Activated T-helper 1 cell treated with anti-CD3 and anti-CD28 coated beads, Interleukin-12 subunit alpha, Interleukin-12 subunit beta, Interleukin-2, Interleukin-4 antibody, amounts not matched to agents 30 ng/mL and 10 ng/mL and 1 ng/mL, durations not matched to agents 14 hours and 24 hours and 36 hours (primary cell): ENCODE data around the gene PLCD1. TPM values are rescaled to one million over a fixed set of nuclear protein-coding genes. Genes with fewer than 3 reads are reported as not detected.
A peak's percentile ranks its signal among the peaks of the same experiment; 100 is the strongest.
"Not testable (repeated sequence)": the region's sequence is repeated elsewhere in the genome, so short reads cannot be mapped to it uniquely, and the experiment has no call there.

Experiments
- DNase-seq: peaks from one replicate; pipeline ENCODE4 v3.0.0; 2021; ENCODE audit warnings: low spot score
- H3K27ac Mint-ChIP-seq: one replicate; pipeline ENCODE4 v1.8.0; 2021; ENCODE audit warnings: mild to moderate bottlenecking, mixed read lengths
- H3K27me3 Mint-ChIP-seq: one replicate; pipeline ENCODE4 v1.8.0; 2022; ENCODE audit warnings: mild to moderate bottlenecking, moderate library complexity, mixed read lengths; ENCODE audit not compliant: insufficient read depth
- H3K36me3 Mint-ChIP-seq: one replicate; pipeline ENCODE4 v1.8.0; 2021; ENCODE audit warnings: low read depth, mixed read lengths
- H3K4me1 Mint-ChIP-seq: one replicate; pipeline ENCODE4 v1.8.0; 2021; ENCODE audit warnings: low read depth, mixed read lengths
- H3K4me3 Mint-ChIP-seq: one replicate; pipeline ENCODE4 v1.8.0; 2021; ENCODE audit warnings: mild to moderate bottlenecking, moderate library complexity, mixed read lengths
- H3K9me3 Mint-ChIP-seq: one replicate; pipeline ENCODE4 v1.8.0; 2021; ENCODE audit warnings: mixed read lengths
- intact Hi-C: fragments of 100-400 bp; cut with micrococcal nuclease; formaldehyde crosslinking; loops from one replicate; pipeline ENCODE4 v1.15.1; 2024
- total RNA-seq: library from RNA; stranded (reverse); gene quantifications from 2 replicates; pipeline ENCODE4 v1.2.3, GENCODE V29; 2022

Gene PLCD1
- 3.9 and 4.3 TPM in 2 replicates for total RNA-seq

DNA sequence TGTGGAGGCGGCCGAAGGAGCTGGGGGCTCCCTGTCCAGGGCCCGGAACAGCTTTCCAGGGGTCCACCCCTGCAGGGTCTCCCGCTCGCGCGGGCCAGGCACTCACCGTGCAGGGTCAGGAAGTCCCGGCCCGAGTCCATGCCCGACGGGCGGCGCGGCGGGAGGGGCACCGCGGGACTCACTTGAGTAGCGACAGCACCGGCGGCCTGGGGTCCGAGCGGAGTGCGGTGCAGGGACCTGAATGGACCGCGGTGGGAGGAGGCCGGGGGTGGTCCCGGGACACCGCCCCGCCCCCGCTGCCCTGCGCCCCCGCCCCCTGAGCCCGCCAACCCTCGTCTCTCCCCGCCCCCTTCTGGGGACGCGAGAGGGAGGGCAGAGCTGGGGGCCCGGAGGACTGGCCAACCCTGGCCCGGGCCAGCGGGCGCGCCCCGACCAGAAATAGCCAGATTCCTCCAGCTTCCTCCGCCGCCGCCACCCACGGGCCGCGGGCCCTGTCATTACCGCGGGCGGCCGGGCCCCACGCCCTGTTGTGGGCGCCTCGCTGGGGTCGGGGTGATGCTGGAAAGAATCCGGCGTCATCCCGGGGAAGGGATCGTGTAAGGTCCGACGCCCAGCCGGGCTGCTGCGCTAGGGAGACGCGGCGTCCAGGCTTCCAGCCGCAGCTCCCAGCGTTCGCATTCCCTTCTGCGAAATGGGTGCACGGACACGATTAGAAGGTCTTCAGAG lies at the start of gene PLCD1:
TSS of gene PLCD1 (minus strand) at position 243 of the 726 bp plus-strand sequence. CDS start at position 140, 103 bp downstream.
- Mint-ChIP-seq H3K4me3 (peak within 1 kb of the TSS; percentile 69), H3K27me3 (peaks cover 30% of the 10 kb centered on the region), H3K36me3 (no peaks in the 10 kb centered on the region), H3K27ac (peak within 1 kb of the TSS; percentile 59), H3K9me3 (no peaks in the 10 kb centered on the region), H3K4me1 (peaks cover 32% of the 10 kb centered on the region)
- peak; percentile 31 for DNase-seq
- intact Hi-C loops, result loop anchor here (1.0 to 10.0 kb wide), 2 partner anchors 9 to 1115 kb away; no protein-coding TSS in a partner anchor

DNA sequence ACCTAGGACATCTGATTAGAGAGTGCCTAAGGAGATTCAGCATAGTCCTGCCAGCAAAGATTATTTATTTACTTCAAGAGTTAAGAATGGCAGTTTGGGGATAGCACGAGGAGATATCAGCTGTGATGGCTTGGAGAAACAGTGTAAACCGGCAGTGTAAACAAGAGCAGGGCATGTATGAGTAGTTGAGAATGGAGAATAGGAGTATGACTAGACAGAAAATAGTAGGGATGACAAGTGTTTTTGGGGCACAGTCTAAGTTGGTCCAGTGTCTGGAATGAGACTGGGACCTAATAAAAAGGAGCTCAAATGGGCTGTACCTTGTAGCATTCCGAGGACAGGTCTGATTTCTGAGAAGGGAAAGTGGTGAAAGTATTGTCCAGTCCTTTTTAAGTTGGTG lies 47.6 kb upstream of the PLCD1 start:
- H3K36me3 Mint-ChIP-seq, H3K4me3 Mint-ChIP-seq, H3K27me3 Mint-ChIP-seq, DNase-seq, H3K27ac Mint-ChIP-seq, H3K9me3 Mint-ChIP-seq, intact Hi-C loops, H3K4me1 Mint-ChIP-seq: not testable (repeated sequence)

DNA sequence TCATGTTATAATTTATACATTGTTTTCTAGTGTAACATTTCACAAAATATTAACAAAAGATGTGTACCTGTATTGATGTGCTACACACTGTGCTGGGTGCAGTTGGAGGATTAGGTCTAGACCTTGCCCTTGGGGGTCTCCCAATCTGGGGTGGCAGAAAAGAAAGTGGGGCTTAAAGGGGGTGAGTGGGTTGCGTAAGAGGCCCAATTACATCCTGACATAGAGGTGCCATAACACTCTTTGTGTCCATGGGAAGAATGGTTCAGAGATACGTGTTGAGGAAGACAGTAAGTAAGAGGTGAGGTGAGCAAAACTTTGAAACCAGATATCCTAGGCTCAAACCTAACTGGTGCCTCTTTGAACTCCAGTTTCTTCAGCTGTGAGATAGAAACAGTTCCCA lies 40.6 kb upstream of the PLCD1 start:
- Mint-ChIP-seq H3K27me3 (no peaks in the 10 kb centered on the region), H3K36me3 (no peaks in the 10 kb centered on the region), H3K9me3 (no peaks in the 10 kb centered on the region), H3K4me3 (no peak overlapping the region), H3K4me1 (no peaks in the 10 kb centered on the region), H3K27ac (no peak overlapping the region)
- intact Hi-C loops, result no loop called here
- no peak for DNase-seq

DNA sequence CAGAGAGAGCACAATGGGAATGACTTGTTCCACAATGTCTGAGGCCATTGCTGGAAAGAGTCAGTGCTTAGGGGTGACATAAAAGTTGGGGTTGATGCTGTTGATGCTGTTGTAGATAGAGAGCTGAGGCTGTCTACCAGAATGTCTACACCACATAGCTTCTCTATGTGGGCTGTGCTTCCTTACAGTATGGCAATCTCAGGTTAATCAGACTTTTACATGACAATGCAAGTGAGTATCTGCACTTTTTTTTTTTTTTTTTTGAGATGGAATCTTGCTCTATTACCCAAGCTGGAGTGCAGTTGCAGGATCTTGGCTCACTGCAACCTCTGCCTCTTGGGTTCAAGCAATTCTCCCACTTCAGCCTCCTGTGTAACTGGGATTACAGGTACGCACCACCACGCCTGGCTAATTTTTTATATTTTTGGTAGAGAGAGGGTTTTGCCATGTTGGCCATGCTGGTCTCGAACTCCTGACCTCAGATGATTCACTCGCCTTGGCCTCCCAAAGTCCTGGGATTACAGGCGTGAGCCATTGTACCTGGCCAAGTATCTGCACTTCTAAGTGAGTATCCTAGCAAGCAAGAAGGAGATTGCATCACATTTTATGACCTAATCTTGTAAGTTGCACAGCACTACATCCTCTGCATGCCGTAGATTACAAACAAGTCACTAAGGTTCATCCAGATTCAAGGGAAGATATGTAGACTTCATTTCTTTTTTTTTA lies 38.2 kb upstream of the PLCD1 start:
- Mint-ChIP-seq H3K36me3 (no peaks in the 10 kb centered on the region), H3K9me3 (no peaks in the 10 kb centered on the region), H3K4me1 (no peaks in the 10 kb centered on the region), H3K4me3 (no peak overlapping the region), H3K27ac (no peak overlapping the region), H3K27me3 (peaks cover 2% of the 10 kb centered on the region)
- intact Hi-C loops, result no loop called here
- DNase-seq, result no peak

DNA sequence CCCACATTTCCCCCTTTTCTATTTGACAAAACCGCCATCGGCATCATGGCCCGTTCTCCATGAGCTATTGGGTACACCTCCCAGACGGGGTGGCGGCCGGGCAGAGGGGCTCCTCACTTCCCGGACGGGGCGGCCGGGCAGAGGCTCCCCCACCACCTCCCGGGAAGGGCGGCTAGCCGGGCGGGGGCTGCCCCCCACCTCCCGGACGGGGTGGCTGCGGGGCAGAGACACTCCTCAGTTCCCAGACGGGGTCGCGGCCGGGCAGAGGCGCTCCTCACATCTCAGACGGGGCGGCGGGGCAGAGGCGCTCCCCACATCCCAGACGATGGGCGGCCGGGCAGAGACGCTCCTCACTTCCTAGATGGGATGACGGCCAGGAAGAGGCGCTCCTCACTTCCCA lies 35.0 kb upstream of the PLCD1 start:
- H3K4me3 Mint-ChIP-seq, H3K4me1 Mint-ChIP-seq, DNase-seq, H3K27me3 Mint-ChIP-seq, H3K9me3 Mint-ChIP-seq, H3K36me3 Mint-ChIP-seq, H3K27ac Mint-ChIP-seq, intact Hi-C loops: not testable (repeated sequence)

DNA sequence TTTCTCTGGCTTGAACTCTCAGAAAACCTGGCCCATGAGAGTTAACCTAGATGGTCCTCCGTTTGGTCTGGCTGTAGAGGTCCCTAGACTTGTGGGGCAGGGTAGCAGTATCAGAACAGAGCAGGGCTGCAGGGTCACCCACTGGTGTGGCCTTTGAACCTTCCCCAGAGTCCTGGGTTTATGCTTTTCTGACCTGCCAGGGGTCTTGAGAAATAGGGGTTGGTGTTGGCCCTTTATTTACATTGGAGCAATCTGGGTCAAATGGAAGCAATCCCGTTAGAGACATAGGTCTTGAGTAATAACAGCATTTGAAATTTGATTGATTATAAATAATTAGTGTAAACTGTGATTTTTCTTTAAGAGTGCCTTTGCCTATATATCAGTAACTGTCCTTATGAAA lies 33.4 kb upstream of the PLCD1 start:
- H3K36me3 Mint-ChIP-seq, result no peaks in the 10 kb centered on the region
- intact Hi-C loops, result no loop called here
- H3K4me3 Mint-ChIP-seq, result no peak overlapping the region
- no peaks in the 10 kb centered on the region for H3K9me3 Mint-ChIP-seq
- no peak for DNase-seq
- H3K4me1 Mint-ChIP-seq, result peaks cover 5% of the 10 kb centered on the region
- H3K27ac Mint-ChIP-seq, result no peak overlapping the region
- peaks cover 2% of the 10 kb centered on the region for H3K27me3 Mint-ChIP-seq

DNA sequence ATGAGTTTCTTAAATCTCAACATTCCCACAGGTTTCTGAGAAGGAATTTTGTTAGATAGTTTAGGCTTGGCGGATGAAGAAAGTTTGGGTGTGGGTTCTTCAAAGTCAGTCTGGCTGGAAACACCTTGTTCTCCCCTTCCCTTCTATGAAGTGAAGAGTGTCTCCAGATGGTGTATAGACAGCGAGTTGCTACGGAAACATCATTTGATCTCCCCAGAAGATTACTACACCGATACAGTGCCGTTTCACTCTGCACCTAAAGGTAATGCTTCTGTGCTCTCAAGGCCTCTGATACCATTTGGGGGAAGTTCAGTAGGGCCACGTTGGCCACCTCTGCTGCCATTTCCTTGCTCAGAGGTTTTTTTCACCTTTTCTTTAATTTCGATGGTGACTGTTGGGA lies 30.1 kb upstream of the PLCD1 start:
- H3K4me1 Mint-ChIP-seq, result peaks cover 14% of the 10 kb centered on the region
- intact Hi-C loops, result no loop called here

DNA sequence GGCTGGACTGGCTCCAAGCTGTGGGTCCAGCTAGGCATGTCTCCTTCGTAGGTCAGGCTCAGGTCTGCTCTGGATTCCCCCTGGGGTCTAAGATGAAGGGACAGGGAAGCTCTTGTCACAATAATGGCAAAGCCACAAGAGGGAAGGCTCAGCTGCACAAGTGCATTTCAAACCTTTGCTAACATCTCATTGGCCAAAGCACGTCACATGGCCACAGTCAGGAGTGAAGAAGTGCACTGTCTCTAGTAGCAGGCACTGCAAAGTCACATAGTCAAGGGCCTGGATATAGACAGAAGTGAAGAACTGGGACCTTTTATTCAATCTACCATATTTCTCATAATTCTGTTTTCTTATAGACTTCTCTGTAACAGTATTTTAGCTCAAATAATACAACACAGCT lies 29.7 kb upstream of the PLCD1 start:
- Mint-ChIP-seq H3K36me3 (no peaks in the 10 kb centered on the region), H3K4me1 (peaks cover 19% of the 10 kb centered on the region), H3K4me3 (no peak overlapping the region), H3K9me3 (no peaks in the 10 kb centered on the region), H3K27ac (no peak overlapping the region), H3K27me3 (peaks cover 7% of the 10 kb centered on the region)
- no peak for DNase-seq
- intact Hi-C loops, result no loop called here

More for the DNA sequence above, 30.1 kb upstream of the PLCD1 start:
- Mint-ChIP-seq H3K4me3 (no peak overlapping the region), H3K27ac (no peak overlapping the region), H3K27me3 (peaks cover 7% of the 10 kb centered on the region), H3K36me3 (no peaks in the 10 kb centered on the region), H3K9me3 (no peaks in the 10 kb centered on the region)
- no peak for DNase-seq

DNA sequence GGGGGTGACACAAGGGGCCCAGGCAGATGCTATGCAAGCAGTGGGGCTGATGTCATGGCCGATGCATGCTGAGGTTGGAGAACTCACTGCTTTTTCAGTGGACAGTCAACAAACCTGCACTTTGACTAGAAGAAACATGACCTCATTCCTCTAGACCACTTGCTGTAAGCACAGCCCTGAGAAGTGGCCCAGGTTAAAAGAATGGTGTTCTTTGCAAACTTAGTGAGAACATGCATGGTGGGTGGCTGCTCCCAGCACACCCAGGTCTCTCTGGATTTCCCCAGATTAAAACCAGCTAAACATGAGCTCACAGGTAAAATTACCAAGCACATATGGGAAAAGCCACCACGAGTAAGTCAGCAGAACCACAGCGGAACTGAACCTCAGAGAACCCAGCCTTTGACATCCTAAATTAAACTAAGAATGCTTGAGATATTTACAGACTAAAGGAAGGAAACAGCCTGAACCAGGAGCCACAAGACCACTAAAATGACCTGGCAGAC lies 25.1 kb upstream of the PLCD1 start:
- H3K36me3 Mint-ChIP-seq, result no peaks in the 10 kb centered on the region
- H3K4me1 Mint-ChIP-seq, result peaks cover 14% of the 10 kb centered on the region
- DNase-seq, result no peak
- H3K9me3 Mint-ChIP-seq, result no peaks in the 10 kb centered on the region
- H3K4me3 Mint-ChIP-seq, result peak overlapping the region; percentile 9
- peaks cover 6% of the 10 kb centered on the region for H3K27me3 Mint-ChIP-seq
- intact Hi-C loops, result no loop called here
- peak overlapping the region; percentile 50 for H3K27ac Mint-ChIP-seq

DNA sequence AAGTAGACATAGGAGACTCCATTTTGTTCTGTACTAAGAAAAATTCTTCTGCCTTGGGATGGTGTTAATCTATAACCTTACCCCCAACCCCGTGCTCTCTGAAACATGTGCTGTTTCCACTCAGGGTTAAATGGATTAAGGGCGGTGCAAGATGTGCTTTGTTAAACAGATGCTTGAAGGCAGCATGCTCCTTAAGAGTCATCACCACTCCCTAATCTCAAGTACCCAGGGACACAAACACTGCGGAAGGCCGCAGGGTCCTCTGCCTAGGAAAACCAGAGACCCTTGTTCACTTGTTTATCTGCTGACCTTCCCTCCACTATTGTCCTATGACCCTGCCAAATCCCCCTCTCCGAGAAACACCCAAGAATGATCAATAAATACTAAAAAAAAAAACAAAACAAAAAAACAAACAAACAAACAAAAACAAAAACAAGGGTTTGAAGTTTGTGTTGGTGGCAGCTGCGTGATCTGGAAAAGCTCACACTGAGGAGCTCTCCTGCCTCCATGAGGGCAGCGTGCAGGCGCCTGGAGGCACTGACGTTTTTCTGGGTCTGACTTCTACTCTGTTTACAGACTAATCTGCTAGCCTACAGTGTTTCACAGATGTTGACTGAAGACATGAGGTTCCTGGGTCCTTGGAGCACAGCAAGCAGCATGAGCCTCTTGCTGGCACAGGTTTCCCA lies 24.5 kb upstream of the PLCD1 start:
- H3K4me1 Mint-ChIP-seq, result peaks cover 14% of the 10 kb centered on the region
- H3K27ac Mint-ChIP-seq, H3K9me3 Mint-ChIP-seq, H3K4me3 Mint-ChIP-seq, intact Hi-C loops, DNase-seq, H3K27me3 Mint-ChIP-seq, H3K36me3 Mint-ChIP-seq: not testable (repeated sequence)

DNA sequence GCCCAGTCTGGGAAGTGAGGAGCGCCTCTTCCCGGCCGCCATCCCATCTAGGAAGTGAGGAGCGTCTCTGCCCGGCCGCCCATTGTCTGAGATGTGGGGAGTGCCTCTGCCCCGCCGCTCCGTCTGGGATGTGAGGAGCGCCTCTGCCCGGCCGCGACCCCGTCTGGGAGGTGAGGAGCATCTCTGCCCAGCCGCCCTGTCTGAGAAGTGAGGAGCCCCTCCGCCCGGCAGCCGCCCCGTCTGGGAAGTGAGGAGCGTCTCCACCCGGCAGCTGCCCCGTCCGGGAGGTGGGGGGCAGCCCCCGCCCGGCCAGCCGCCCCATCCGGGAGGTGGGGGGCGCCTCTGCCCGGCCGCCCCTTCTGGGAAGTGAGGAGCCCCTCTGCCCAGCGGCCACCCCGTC lies 23.8 kb upstream of the PLCD1 start:
- H3K9me3 Mint-ChIP-seq, H3K27me3 Mint-ChIP-seq, DNase-seq, intact Hi-C loops, H3K4me3 Mint-ChIP-seq, H3K27ac Mint-ChIP-seq, H3K36me3 Mint-ChIP-seq: not testable (repeated sequence)
- H3K4me1 Mint-ChIP-seq, result peaks cover 14% of the 10 kb centered on the region

DNA sequence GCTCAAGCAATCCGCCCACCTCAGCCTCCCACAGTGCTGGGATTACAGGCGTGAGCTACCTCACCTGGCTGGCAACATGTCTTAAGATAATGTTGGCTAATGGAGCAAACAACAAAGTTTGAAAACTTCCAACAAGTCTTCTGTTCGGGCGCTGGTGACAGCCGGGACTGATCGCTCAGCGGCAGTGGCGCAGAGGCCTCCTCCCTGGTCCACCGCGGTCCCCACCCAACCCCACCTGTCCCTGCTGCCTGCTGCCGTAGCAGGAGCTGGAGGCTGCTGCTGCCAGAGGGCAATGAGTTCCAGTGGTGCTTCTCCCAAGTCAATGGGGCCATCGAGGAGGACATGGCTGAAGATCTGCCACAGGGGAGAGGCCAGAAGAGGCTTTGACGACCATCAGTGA lies 21.7 kb upstream of the PLCD1 start:
- peaks cover 5% of the 10 kb centered on the region for H3K27me3 Mint-ChIP-seq
- no peaks in the 10 kb centered on the region for H3K9me3 Mint-ChIP-seq
- H3K27ac Mint-ChIP-seq, result no peak overlapping the region
- no peak overlapping the region for H3K4me3 Mint-ChIP-seq
- no peaks in the 10 kb centered on the region for H3K36me3 Mint-ChIP-seq
- DNase-seq, result no peak
- peaks cover 14% of the 10 kb centered on the region for H3K4me1 Mint-ChIP-seq
- intact Hi-C loops, result no loop called here
